GM12873 (cell line): ENCODE measurements around the gene MC3R.

Experiments used
- CTCF ChIP-seq: IDR thresholded peaks from 2 replicates; pipeline ENCODE4 v1.5.1; 2012; ENCODE audit warnings: low read depth, mild to moderate bottlenecking, moderate library complexity, low read length, control low read depth; ENCODE audit not compliant: insufficient read depth; ENCODE audit errors: missing control alignments

The MC3R gene

GRCh38 chr20:56211051-56211450 lies 37.5 kb upstream of the MC3R start:
- no peak for TF ChIP-seq CTCF

- TF ChIP-seq CTCF: no peak
Observed at GRCh38 chr20:56212091-56212490, 36.4 kb upstream of the MC3R start.

- no peak for TF ChIP-seq CTCF
Observed at GRCh38 chr20:56213321-56213720, 35.2 kb upstream of the MC3R start.

GRCh38 chr20:56215115-56215514 lies 33.4 kb upstream of the MC3R start:
- TF ChIP-seq CTCF: no peak

GRCh38 chr20:56217829-56218228 lies 30.7 kb upstream of the MC3R start:
- no peak for TF ChIP-seq CTCF

- no peak for TF ChIP-seq CTCF
Observed at GRCh38 chr20:56222201-56222600, 26.3 kb upstream of the MC3R start.

GRCh38 chr20:56222945-56223344 lies 25.6 kb upstream of the MC3R start:
- TF ChIP-seq CTCF: no peak
